Endothelial cell of umbilical vein (primary cell): Measurements from ENCODE around the gene PIRT. TPM values are rescaled to one million over a fixed set of nuclear protein-coding genes. Genes with fewer than 3 reads are reported as not detected.
"Not testable (repeated sequence)": the region's sequence is repeated elsewhere in the genome, so short reads cannot be mapped to it uniquely, and the experiment has no call there.

ENCODE experiments used
- BruUV-seq: library from RNA; stranded (reverse); fragments of 400-500 nt; replicated peaks from 2 replicates; lab custom pipeline; 2021; lab: Mats Ljungman, UMichigan
- CTCF ChIA-PET: fragments of 300-600, 350-600 bp; sonication (Branson Sonifier 250); formaldehyde crosslinking; loops from one replicate; lab custom pipeline; 2021; ENCODE audit warnings: antibody characterized with exemption, inconsistent platforms; lab: Charles Lee
- POLR2A ChIA-PET: fragments of 300-600, 350-600 bp; sonication (Branson Sonifier 250); formaldehyde crosslinking; loops from one replicate; lab custom pipeline; 2021; ENCODE audit warnings: antibody characterized with exemption, inconsistent platforms; lab: Charles Lee
- DNase-seq: peaks from one replicate; pipeline ENCODE4 v3.0.0-alpha.2; 2011; ENCODE audit warnings: low read depth, low spot score
- FAIRE-seq: peaks from 2 replicates; lab custom pipeline; 2011; peaks lifted over from hg19 to GRCh38; lab: Jason Lieb, UNC
- H2AFZ ChIP-seq: 2 replicates; pipeline ENCODE4 v1.6.0; 2012; ENCODE audit warnings: low read depth, low read length, control low read depth, inconsistent platforms
- H3K27ac ChIP-seq: 2 replicates; pipeline ENCODE4 v1.5.1; 2011; ENCODE audit warnings: low read depth, mild to moderate bottlenecking, control low read depth, low read length, moderate library complexity; ENCODE audit not compliant: insufficient read depth
- H3K27me3 ChIP-seq, 2 experiments: 2 replicates each; pipeline versions ENCODE4 v1.6.0 to v1.6.1; 2011; ENCODE audit warnings: low read length in 2 of 2, mixed read lengths in 1 of 2; ENCODE audit not compliant: control insufficient read depth in 2 of 2, insufficient read depth in 2 of 2
- H3K36me3 ChIP-seq, 2 experiments: 2 replicates in 1 of 2; 3 replicates in 1 of 2; pipeline ENCODE4 v1.5.1; 2011; ENCODE audit warnings: low read length in 2 of 2, mild to moderate bottlenecking in 1 of 2, moderate library complexity in 1 of 2; ENCODE audit not compliant: control insufficient read depth in 2 of 2, insufficient read depth in 2 of 2; ENCODE audit errors: extremely low read depth in 1 of 2
- H3K4me1 ChIP-seq: 3 replicates; pipeline ENCODE4 v1.5.1; 2011; ENCODE audit warnings: mild to moderate bottlenecking, low read length; ENCODE audit not compliant: control insufficient read depth, insufficient read depth; ENCODE audit errors: extremely low read depth
- H3K4me2 ChIP-seq: 2 replicates; pipeline ENCODE4 v1.6.1; 2011; ENCODE audit warnings: low read length, control low read depth, mixed read lengths; ENCODE audit not compliant: insufficient read depth
- H3K4me3 ChIP-seq, 3 experiments: fragments of 200-600 bp in 1 of 3; sonication (generic), shearing (Covaris generic) in 1 of 3; replicated peaks in 1 of 3; 2 replicates each; pipeline ENCODE4 v1.5.1; 2011 to 2016; ENCODE audit warnings: control low read depth in 3 of 3, low read length in 3 of 3, mild to moderate bottlenecking in 2 of 3, inconsistent platforms in 1 of 3, low read depth in 1 of 3, moderate library complexity in 1 of 3; ENCODE audit not compliant: insufficient read depth in 1 of 3
- H3K79me2 ChIP-seq: 2 replicates; pipeline ENCODE4 v1.6.0; 2012; ENCODE audit warnings: low read length, inconsistent platforms; ENCODE audit not compliant: control insufficient read depth, insufficient read depth
- H3K9ac ChIP-seq: replicated peaks from 2 replicates; pipeline ENCODE3; 2011; ENCODE audit warnings: low read length, control low read depth; ENCODE audit not compliant: insufficient read depth; ENCODE audit errors: extremely low read depth
- H3K9me1 ChIP-seq: replicated peaks from 3 replicates; pipeline ENCODE4 v1.6.0; 2011; ENCODE audit warnings: mild to moderate bottlenecking, low read length; ENCODE audit not compliant: control insufficient read depth, insufficient read depth; ENCODE audit errors: extremely low read depth
- H3K9me3 ChIP-seq: replicated peaks from 2 replicates; pipeline ENCODE4 v1.5.1; 2012; ENCODE audit warnings: low read length, inconsistent platforms; ENCODE audit not compliant: control insufficient read depth, insufficient read depth
- H4K20me1 ChIP-seq: replicated peaks from 2 replicates; pipeline ENCODE3; 2011; ENCODE audit warnings: mild to moderate bottlenecking, low read length; ENCODE audit not compliant: control insufficient read depth, insufficient read depth; ENCODE audit errors: extremely low read depth
- CTCF ChIP-seq, 2 donors: IDR thresholded peaks; 1 replicate in 1 of 2; 2 replicates in 1 of 2; pipeline ENCODE4 v1.5.1; 2011; ENCODE audit warnings: low read length in 2 of 2, mild to moderate bottlenecking in 2 of 2, moderate library complexity in 2 of 2, control low read depth in 1 of 2, inconsistent platforms in 1 of 2, low read depth in 1 of 2; ENCODE audit not compliant: insufficient read depth in 1 of 2; ENCODE audit errors: extremely low read depth in 1 of 2
- EZH2 ChIP-seq: IDR thresholded peaks from 2 replicates; pipeline ENCODE4 v1.6.1; 2012; ENCODE audit warnings: borderline replicate concordance, low read depth, mild to moderate bottlenecking, moderate library complexity, low read length, inconsistent platforms; ENCODE audit not compliant: severe bottlenecking
- FOS ChIP-seq: IDR thresholded peaks from 2 replicates; pipeline ENCODE4 v1.6.1; 2011; ENCODE audit warnings: mild to moderate bottlenecking, low read length, moderate library complexity, borderline replicate concordance; ENCODE audit not compliant: insufficient read depth
- GATA2 ChIP-seq: IDR thresholded peaks from 2 replicates; pipeline ENCODE4 v1.7.0; 2011; ENCODE audit warnings: low read depth, mild to moderate bottlenecking, moderate library complexity, mixed read lengths, low read length; ENCODE audit not compliant: insufficient read length, insufficient read depth
- JUN ChIP-seq: IDR thresholded peaks from 2 replicates; pipeline ENCODE4 v1.6.1; 2011; ENCODE audit warnings: borderline replicate concordance, low read depth; ENCODE audit not compliant: insufficient read length, insufficient read depth
- MYC ChIP-seq: IDR thresholded peaks from one replicate; pipeline ENCODE4 v1.6.1; 2011; ENCODE audit warnings: mild to moderate bottlenecking, low read depth, low read length
- POLR2A ChIP-seq: IDR thresholded peaks from 2 replicates; pipeline ENCODE4 v1.6.1; 2012; ENCODE audit warnings: low read depth, mild to moderate bottlenecking, control low read depth, low read length
- POLR2AphosphoS5 ChIP-seq: IDR thresholded peaks from 2 replicates; pipeline ENCODE4 v1.6.1; 2012; ENCODE audit warnings: low read depth, mild to moderate bottlenecking, control low read depth, low read length, moderate library complexity; ENCODE audit not compliant: insufficient read depth
- dilution Hi-C: fragments of 300-500 bp; cut with MboI; formaldehyde crosslinking; loops from one replicate; pipeline ENCODE4 v1.15.0; 2019; ENCODE audit warnings: low sequenced_read_pairs; ENCODE audit not compliant: extremely low pct_ligation_motif_present
- intact Hi-C: fragments of 100-400 bp; cut with micrococcal nuclease; formaldehyde crosslinking; loops from one replicate; pipeline ENCODE4 v1.10.0; 2022
- polyA plus RNA-seq, 4 experiments: library from polyadenylated mRNA; depleted of rRNA in 3 of 4; stranded (reverse) in 3 of 4; unstranded in 1 of 4; fragments of >200 nt; gene quantifications; 2 replicates each; pipeline versions ENCODE4 v1.2.1 to v1.2.3, GENCODE V29; 2011 to 2012; ENCODE audit warnings: missing spikeins in 1 of 4
- total RNA-seq: library from RNA; stranded (reverse); gene quantifications from 2 replicates; pipeline ENCODE4 v1.2.3, GENCODE V29; 2021
- TF ChIP-seq, protein P1 (sequence below): IDR thresholded peaks from 2 replicates; pipeline ENCODE4 v1.6.1; 2011; ENCODE audit not compliant: insufficient read depth, insufficient read length

Gene PIRT
- total and polyA plus RNA-seq, 2 donors (not counting 3 experiments of a cell fraction or from before 2014, with no cell fraction given): not detected

GRCh38 chr17:10870336-10871050 lies 32.6 kb upstream of the PIRT start:
- POLR2A ChIA-PET: no interaction called here
- FAIRE-seq: no peak

DNA sequence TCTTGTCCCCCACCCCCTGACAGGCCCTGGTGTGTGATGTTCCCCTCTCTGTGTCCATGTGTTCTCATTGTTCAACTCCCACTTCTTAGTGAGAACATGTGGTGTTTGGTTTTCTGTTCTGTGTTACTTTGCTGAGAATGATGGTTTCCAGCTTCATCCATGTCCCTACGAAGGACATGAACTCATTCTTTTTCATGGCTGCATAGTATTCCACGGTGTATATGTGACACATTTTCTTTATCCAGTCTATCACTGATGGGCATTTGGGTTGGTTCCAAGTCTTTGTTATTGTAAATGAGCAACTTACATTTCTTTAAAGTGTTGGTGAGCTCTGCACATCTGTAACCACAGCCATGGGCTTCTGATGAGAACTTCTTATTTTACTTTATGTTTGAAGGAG lies 30.9 kb upstream of the PIRT start:
- H4K20me1 ChIP-seq, H3K9me1 ChIP-seq, intact Hi-C loops, POLR2A ChIA-PET, H3K4me3 ChIP-seq, H3K4me1 ChIP-seq, H3K9ac ChIP-seq, H3K27me3 ChIP-seq, H3K9me3 ChIP-seq, CTCF ChIA-PET, H3K27ac ChIP-seq, DNase-seq, H3K4me2 ChIP-seq, FAIRE-seq, H2AFZ ChIP-seq, BruUV-seq, H3K36me3 ChIP-seq, H3K79me2 ChIP-seq, dilution Hi-C loops: not testable (repeated sequence)

More at GRCh38 chr17:10870336-10871050, 32.6 kb upstream of the PIRT start:
- intact Hi-C loops (no loop called here), dilution Hi-C loops (no loop called here)
- CTCF ChIA-PET: no interaction called here
- TF ChIP-seq JUN (no peak), POLR2AphosphoS5 (no peak), MYC (no peak), GATA2 (no peak), POLR2A (no peak), CTCF (IDR thresholded peaks at IDR 0.05; ENCODE audit: extremely low read depth in 1 of 2, insufficient read depth in 1 of 2, low read depth in 1 of 2, low read length in 2 of 2) (no peak), EZH2 (no peak), FOS (no peak)
- TF ChIP-seq, protein P1, sequence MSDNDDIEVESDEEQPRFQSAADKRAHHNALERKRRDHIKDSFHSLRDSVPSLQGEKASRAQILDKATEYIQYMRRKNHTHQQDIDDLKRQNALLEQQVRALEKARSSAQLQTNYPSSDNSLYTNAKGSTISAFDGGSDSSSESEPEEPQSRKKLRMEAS: no peak
- Histone ChIP-seq H4K20me1 (no peaks in the 10 kb centered on the region), H3K9me3 (no peaks in the 10 kb centered on the region), H3K27me3 (no peaks in the 10 kb centered on the region), H3K9ac (no peak overlapping the region), H2AFZ (no peak overlapping the region), H3K79me2 (no peaks in the 10 kb centered on the region), H3K4me3 (no peak overlapping the region), H3K4me2 (no peak overlapping the region), H3K27ac (no peak overlapping the region), H3K9me1 (no peaks in the 10 kb centered on the region), H3K4me1 (no peaks in the 10 kb centered on the region), H3K36me3 (no peaks in the 10 kb centered on the region)
- no TSS peak for BruUV-seq
- DNase-seq: no peak
